Heart left ventricle (tissue), 16 donors: Measurements from ENCODE around the gene PCBP4. TPM values are rescaled to one million over a fixed set of nuclear protein-coding genes. Genes with fewer than 3 reads are reported as not detected.

Experiments used
- ATAC-seq, 4 donors: fragments of 200-7000 bp; cut with Tn5 transposase; one replicate each; pipeline ENCODE4 v1.9.1; 2020 to 2022; ENCODE audit warnings: moderate library complexity in 4 of 4, mild to moderate bottlenecking in 3 of 4, moderate number of reproducible peaks in 1 of 4
- DNase-seq, 5 donors: peaks; one replicate each; pipeline ENCODE4 v3.0.0-alpha.2; 2020
- H3K27ac ChIP-seq, 12 donors: fragments of 200-600 bp; sonication (generic) in 4 of 12; one replicate each; pipeline versions ENCODE4 v1.5.0 to v1.8.0; 2016 to 2022; ENCODE audit warnings: mild to moderate bottlenecking in 2 of 12
- H3K27me3 ChIP-seq, 9 donors: fragments of 200-600 bp; sonication (generic) in 2 of 9; one replicate each; pipeline versions ENCODE4 v1.5.1 to v1.8.0; 2016 to 2022; ENCODE audit warnings: mild to moderate bottlenecking in 3 of 9
- H3K36me3 ChIP-seq, 9 donors: fragments of 200-600 bp; sonication (generic) in 2 of 9; one replicate each; pipeline versions ENCODE4 v1.5.0 to v1.8.0; 2018 to 2022; ENCODE audit warnings: mild to moderate bottlenecking in 2 of 9
- H3K4me1 ChIP-seq, 12 donors: fragments of 200-600 bp; sonication (generic) in 4 of 12; one replicate each; pipeline versions ENCODE4 v1.5.0 to v1.8.0; 2016 to 2022; ENCODE audit warnings: mild to moderate bottlenecking in 3 of 12
- H3K4me3 ChIP-seq, 12 donors: fragments of 200-600 bp; sonication (generic) in 4 of 12; one replicate each; pipeline versions ENCODE4 v1.5.0 to v1.8.0; 2017 to 2022; ENCODE audit warnings: mild to moderate bottlenecking in 9 of 12, moderate library complexity in 4 of 12
- H3K9me3 ChIP-seq, 12 donors: fragments of 200-600 bp; sonication (generic) in 4 of 12; one replicate each; pipeline versions ENCODE4 v1.5.0 to v1.8.0; 2016 to 2022; ENCODE audit warnings: mild to moderate bottlenecking in 1 of 12
- CTCF ChIP-seq, 12 donors: fragments of 200-600 bp; sonication (generic) in 4 of 12; IDR thresholded peaks; one replicate each; pipeline versions ENCODE4 v1.5.0 to v1.8.0; 2018 to 2022; ENCODE audit warnings: antibody characterized with exemption in 12 of 12, mild to moderate bottlenecking in 5 of 12
- POLR2A ChIP-seq, 2 donors: fragments of 450-650 bp; IDR thresholded peaks; one replicate each; pipeline ENCODE4 v1.6.1; 2017; ENCODE audit warnings: antibody characterized with exemption in 2 of 2, mild to moderate bottlenecking in 2 of 2, moderate library complexity in 2 of 2
- WGBS, 4 donors: extraction: QIAGEN DNeasy Blood & Tissue Kit in 2 of 4; methylation state at CpG; one replicate each; pipeline versions ENCODE4 v1.1.5 to v1.1.7; 2013 to 2018; 5-methylcytosine and 5-hydroxymethylcytosine counted together
- intact Hi-C, 10 donors: fragments of 100-400 bp; cut with DNase I; formaldehyde crosslinking; loops; one replicate each; pipeline versions ENCODE4 v1.11.1 to v1.14.2; 2022
- polyA plus RNA-seq, 2 donors: library from polyadenylated mRNA; stranded (reverse); fragments of 200-250 nt; gene quantifications; one replicate each; pipeline ENCODE4 v1.2.3, GENCODE V29; 2013
- total RNA-seq, 9 donors: library from RNA; depleted of rRNA in 2 of 9; stranded (reverse); fragments of >200 nt in 2 of 9; fragmentation: NEBNext Ultra II Directional in 3 of 9; extraction: Animal tissue kit (Norgen Biotek cat#: 25700) in 3 of 9; gene quantifications; one replicate each; pipeline versions ENCODE4 v1.1.0 to v1.2.4, GENCODE V29; 2016 to 2023
- donor health status: ischemic (EF 13 %, LVEDD 7.1; RV severe dilation, severe dysfunction).
- donor health status: healthy with polysubstance abuse.
- donor health status: DM: no; HTN: yes; CAD: no.
- donor health status: DM: no; HTN: no; CAD: no.
- donor health status: ischemic (EF 25% LVEDD 6.9; RV normal size, moderate dysfunction).
- donor health status: ischemic (EF 25% LVEDD 5.7; RV mildly dilated, moderate dysfunction).
- donor health status: healthy.
- donor health status: DM: yes; HTN: yes; CAD: no.
- donor health status: ischemic (EF 35%, LVEDD 5.7; RV mildly dilated, moderate dysfunction).
- donor health status: nonischemic (EF 11% LVEDD 7.7; RV severe dilation, severe dysfunction).
- donor health status: DM: yes; HTN: yes; CAD: no.
- donor health status: PGD.
- donor health status: ischemic (EF 29% LVEDD 5.4; RV normal size, mild dysfunction).
- donor health status: nonischemic (EF 23%, LVEDD 6.1; RV moderate dilation, normal function).

PCBP4 gene
- total and polyA plus RNA-seq, 11 donors = 55.4 to 149 (median 64.8) TPM

- no peaks in the 10 kb centered on the region for H3K4me1 ChIP-seq
- H3K9me3 ChIP-seq = no peaks in the 10 kb centered on the region
- H3K36me3 ChIP-seq = peaks cover 0 to 6% (median 0%) of the 10 kb centered on the region in 9 donors
- no peak for TF ChIP-seq CTCF (IDR thresholded peaks at IDR 0.05)
- no peak for TF ChIP-seq POLR2A (IDR thresholded peaks at IDR 0.05)
- no peaks in the 10 kb centered on the region for H3K27me3 ChIP-seq
- no peak for DNase-seq
- H3K4me3 ChIP-seq = no peak overlapping the region
- no peak for ATAC-seq
- intact Hi-C loops = no loop called here
- 91 to 95% (median 94%) methylated on average over 5 of the region's 5 CpGs for WGBS, 4 donors
- H3K27ac ChIP-seq = no peak overlapping the region
Observed at GRCh38 chr3:51927061-51927977, 39.9 kb downstream of the PCBP4 start.

- DNase-seq (no peak), ATAC-seq (no peak)
- 79 to 85% (median 81%) methylated on average over 11 of the region's 11 CpGs for WGBS, 4 donors
- Histone ChIP-seq H3K4me1 (no peaks in the 10 kb centered on the region), H3K36me3 (no peaks in the 10 kb centered on the region), H3K9me3 (no peaks in the 10 kb centered on the region), H3K27me3 (no peaks in the 10 kb centered on the region), H3K4me3 (no peak overlapping the region), H3K27ac (no peak overlapping the region)
- intact Hi-C loops = no loop called here
- TF ChIP-seq POLR2A (IDR thresholded peaks at IDR 0.05) (no peak), CTCF (IDR thresholded peaks at IDR 0.05) (no peak)
Observed at GRCh38 chr3:51921081-51921578, 46.1 kb downstream of the PCBP4 start.

GRCh38 chr3:51916418-51916817 lies 50.8 kb downstream of the PCBP4 start:
- intact Hi-C loops = no loop called here
- Histone ChIP-seq H3K27me3 (no peaks in the 10 kb centered on the region), H3K4me1 (no peaks in the 10 kb centered on the region), H3K4me3 (no peak overlapping the region), H3K27ac (no peak overlapping the region), H3K36me3 (no peaks in the 10 kb centered on the region), H3K9me3 (no peaks in the 10 kb centered on the region)
- no peak for TF ChIP-seq POLR2A (IDR thresholded peaks at IDR 0.05)
- TF ChIP-seq CTCF (IDR thresholded peaks at IDR 0.05) = no peak
- no peak for ATAC-seq
- no peak for DNase-seq
- WGBS, 4 donors = 56 to 57% (median 57%) methylated on average over 5 of the region's 5 CpGs

- TF ChIP-seq CTCF (IDR thresholded peaks at IDR 0.05) = no peak
- DNase-seq (no peak), ATAC-seq (no peak)
- intact Hi-C loops = no loop called here
- Histone ChIP-seq H3K27me3 (peaks cover 0 to 5% (median 0%) of the 10 kb centered on the region in 9 donors), H3K27ac (no peak overlapping the region), H3K36me3 (no peaks in the 10 kb centered on the region), H3K4me1 (no peaks in the 10 kb centered on the region), H3K9me3 (peaks cover 0 to 15% (median 0%) of the 10 kb centered on the region in 12 donors), H3K4me3 (no peak overlapping the region)
- 69 to 83% (median 74%) methylated on average over 4 of the region's 4 CpGs for WGBS, 4 donors
Observed at GRCh38 chr3:51908026-51908425, 59.2 kb downstream of the PCBP4 start.

Other genes with a start within 250 kb of the PCBP4 start
- gene IQCF6, start 188.2 kb downstream of the PCBP4 start, total RNA-seq = not detected
- gene IQCF6, start 188.2 kb downstream of the PCBP4 start, polyA plus RNA-seq = not detected
- gene IQCF2, start 105.8 kb downstream of the PCBP4 start, total RNA-seq = not detected
- gene IQCF2, start 105.8 kb downstream of the PCBP4 start, polyA plus RNA-seq = not detected
- gene IQCF5, start 91.9 kb downstream of the PCBP4 start, total RNA-seq = not detected
- not detected for gene IQCF5, start 91.9 kb downstream of the PCBP4 start, polyA plus RNA-seq
- gene IQCF1, start 64.1 kb downstream of the PCBP4 start, total RNA-seq = not detected
- gene IQCF1, start 64.1 kb downstream of the PCBP4 start, polyA plus RNA-seq = not detected
- 10 to 100 TPM in 5 of 9 donors, 1 to 10 TPM in 4; 6.1 to 14.7 (median 10.2) TPM for gene RRP9, start 25.6 kb downstream of the PCBP4 start, total RNA-seq
- 10 to 100 TPM; 12.4 to 30.8 TPM for gene RRP9, start 25.6 kb downstream of the PCBP4 start, polyA plus RNA-seq
- 10 to 100 TPM; 11.0 to 37.5 (median 14.5) TPM for gene PARP3, start 25.1 kb downstream of the PCBP4 start, total RNA-seq
- 1 to 10 TPM; 7.0 to 9.1 TPM for gene PARP3, start 25.1 kb downstream of the PCBP4 start, polyA plus RNA-seq
- gene GPR62, start 12.1 kb downstream of the PCBP4 start, total RNA-seq = under 1 TPM in 5 of 9 donors, not detected in 4; 0.13 to 0.27 (median 0.21) TPM
- gene GPR62, start 12.1 kb downstream of the PCBP4 start, polyA plus RNA-seq = under 1 TPM; 0.06 to 0.11 TPM
- gene ABHD14B, start 6.6 kb upstream of the PCBP4 start, total RNA-seq = 10 to 100 TPM in 7 of 9 donors, 1 to 10 TPM in 2; 8.7 to 22.2 (median 12.3) TPM
- gene ABHD14B, start 6.6 kb upstream of the PCBP4 start, polyA plus RNA-seq = 10 to 100 TPM; 11.5 to 19.8 TPM
- 10 to 100 TPM; 17.7 to 51.4 (median 22.1) TPM for gene ABHD14A, start 7.6 kb upstream of the PCBP4 start, total RNA-seq
- gene ABHD14A, start 7.6 kb upstream of the PCBP4 start, polyA plus RNA-seq = 10 to 100 TPM; 21.7 to 70.3 TPM
- 10 to 100 TPM; 14.8 to 45.3 (median 27.7) TPM for gene ACY1, start 16.1 kb upstream of the PCBP4 start, total RNA-seq
- gene ACY1, start 16.1 kb upstream of the PCBP4 start, polyA plus RNA-seq = 10 to 100 TPM; 18.3 to 21.2 TPM
- 100 to 1,000 TPM; 515 to 986 (median 681) TPM for gene RPL29, start 28.4 kb upstream of the PCBP4 start, total RNA-seq
- 1,000 to 10,000 TPM; 1,354 to 1,405 TPM for gene RPL29, start 28.4 kb upstream of the PCBP4 start, polyA plus RNA-seq
- 10 to 100 TPM; 14.5 to 33.2 (median 20.7) TPM for gene DUSP7, start 89.1 kb upstream of the PCBP4 start, total RNA-seq
- 10 to 100 TPM in 1 of 2 donors, 1 to 10 TPM in 1; 9.2 to 26.1 TPM for gene DUSP7, start 89.1 kb upstream of the PCBP4 start, polyA plus RNA-seq
- gene POC1A, start 187.0 kb upstream of the PCBP4 start, total RNA-seq = 1 to 10 TPM in 7 of 9 donors, under 1 TPM in 2; 0.66 to 5.2 (median 1.4) TPM
- 1 to 10 TPM in 1 of 2 donors, under 1 TPM in 1; 0.50 to 3.0 TPM for gene POC1A, start 187.0 kb upstream of the PCBP4 start, polyA plus RNA-seq
- 100 to 1,000 TPM in 8 of 9 donors, 10 to 100 TPM in 1; 77.9 to 213 (median 146) TPM for gene ALAS1, start 230.7 kb upstream of the PCBP4 start, total RNA-seq
- gene ALAS1, start 230.7 kb upstream of the PCBP4 start, polyA plus RNA-seq = 100 to 1,000 TPM; 107 to 132 TPM